K562 (cell line): ENCODE data around the gene POMT1. TPM values are rescaled to one million over a fixed set of nuclear protein-coding genes. Genes with fewer than 3 reads are reported as not detected.

Experiments
- ATAC-seq: fragments of 200-7000 bp; cut with Tn5 transposase; 3 replicates; pipeline ENCODE4 v1.9.1; 2020; ENCODE audit warnings: moderate library complexity
- BruUV-seq: library from RNA; stranded (reverse); fragments of 400-500 nt; replicated peaks from 2 replicates; lab custom pipeline; 2021; lab: Mats Ljungman, UMichigan
- CTCF ChIA-PET: fragments of 300-600 bp; formaldehyde crosslinking; extraction: SDS; loops from one replicate; lab custom pipeline; 2021; ENCODE audit warnings: low intra/inter-chr PET ratio; lab: Yijun Ruan, JAX
- POLR2A ChIA-PET: fragments of 300-600, 350-650 bp; sonication (Branson Sonifier 250); formaldehyde crosslinking; extraction: SDS; loops from one replicate; lab custom pipeline; 2021; ENCODE audit warnings: antibody characterized with exemption, inconsistent platforms; lab: Yijun Ruan, JAX
- DNase-seq, 4 experiments: peaks; one replicate each; pipeline versions ENCODE4 v3.0.0 to v3.0.0-alpha.2; 2011 to 2018; ENCODE audit warnings: low spot score in 3 of 4, mixed read lengths in 3 of 4; ENCODE audit errors: extremely low read depth in 1 of 4
- FAIRE-seq: peaks from 2 replicates; lab custom pipeline; 2011; peaks lifted over from hg19 to GRCh38; lab: Jason Lieb, UNC
- H2AFZ ChIP-seq: 2 replicates; pipeline ENCODE4 v1.6.0; 2011; ENCODE audit warnings: low read depth, low read length, control low read depth, inconsistent platforms
- H3K27ac ChIP-seq: fragments of 200-600 bp; 3 replicates; pipeline ENCODE4 v1.8.0; 2011; ENCODE audit warnings: low read depth, mild to moderate bottlenecking, control low read depth, inconsistent platforms, low read length, moderate library complexity, mixed read lengths; ENCODE audit errors: extremely low read depth
- H3K27me3 ChIP-seq, 2 experiments: fragments of 300-600 bp in 1 of 2; 2 replicates in 1 of 2; 3 replicates in 1 of 2; pipeline versions ENCODE4 v1.6.0 to v1.8.0; 2011; ENCODE audit warnings: inconsistent platforms in 2 of 2, low read length in 2 of 2, mild to moderate bottlenecking in 1 of 2, mixed read lengths in 1 of 2, moderate library complexity in 1 of 2; ENCODE audit not compliant: control insufficient read depth in 2 of 2, insufficient read depth in 2 of 2
- H3K36me3 ChIP-seq: fragments of 300-600 bp; 3 replicates; pipeline ENCODE4 v1.8.0; 2011; ENCODE audit warnings: mild to moderate bottlenecking, low read length, inconsistent platforms; ENCODE audit not compliant: control insufficient read depth, insufficient read depth
- H3K4me1 ChIP-seq, 2 experiments: fragments of 200-600 bp in 1 of 2; replicated peaks in 1 of 2; 2 replicates in 1 of 2; 3 replicates in 1 of 2; pipeline versions ENCODE4 v1.5.1 to v1.8.0; 2011; ENCODE audit warnings: inconsistent platforms in 2 of 2, low read length in 2 of 2, mild to moderate bottlenecking in 1 of 2, mixed read lengths in 1 of 2, moderate library complexity in 1 of 2; ENCODE audit not compliant: control insufficient read depth in 2 of 2, insufficient read depth in 2 of 2
- H3K4me2 ChIP-seq: 2 replicates; pipeline ENCODE4 v1.6.1; 2011; ENCODE audit warnings: low read length, control low read depth, inconsistent platforms, mixed read lengths; ENCODE audit not compliant: insufficient read depth
- H3K4me3 ChIP-seq: fragments of 200-600 bp; sonication (generic), shearing (Covaris generic); 2 replicates; pipeline ENCODE4 v1.5.1; 2016; ENCODE audit warnings: control low read depth, inconsistent platforms
- H3K79me2 ChIP-seq: fragments of 200-600 bp; 3 replicates; pipeline ENCODE4 v1.8.0; 2011; ENCODE audit warnings: low read length, inconsistent platforms; ENCODE audit not compliant: control insufficient read depth, insufficient read depth
- H3K9ac ChIP-seq, 2 experiments: 2 replicates each; pipeline versions ENCODE4 v1.6.0 to v1.6.1; 2011; ENCODE audit warnings: low read depth in 2 of 2, low read length in 2 of 2, control low read depth in 1 of 2, inconsistent platforms in 1 of 2, mild to moderate bottlenecking in 1 of 2, mixed read lengths in 1 of 2; ENCODE audit not compliant: insufficient read depth in 1 of 2
- H3K9me1 ChIP-seq: one replicate; pipeline ENCODE4 v1.6.0; 2011; ENCODE audit warnings: inconsistent platforms, mild to moderate bottlenecking, low read length, moderate library complexity; ENCODE audit not compliant: control insufficient read depth, insufficient read depth
- H3K9me3 ChIP-seq: replicated peaks from 2 replicates; pipeline ENCODE4 v1.5.1; 2011; ENCODE audit warnings: low read depth, low read length, inconsistent platforms; ENCODE audit not compliant: control insufficient read depth, insufficient read depth
- H4K20me1 ChIP-seq: replicated peaks from 2 replicates; pipeline ENCODE4 v1.6.1; 2011; ENCODE audit warnings: low read length, inconsistent platforms, mixed read lengths; ENCODE audit not compliant: control insufficient read depth, insufficient read depth
- CEBPG ChIP-seq, 3 experiments: fragments of 200-800 bp in 1 of 3; sonication (Bioruptor generic) in 1 of 3; sonication (generic) in 1 of 3; formaldehyde crosslinking in 1 of 3; IDR thresholded peaks in 2 of 3; conservative IDR thresholded peaks in 1 of 3; 2 replicates each; pipeline versions ENCODE4 v1.6.1 to v1.8.0; 2016 to 2022; ENCODE audit warnings: missing compliant biosample characterization in 2 of 3, missing genetic modification characterization in 2 of 3, mild to moderate bottlenecking in 1 of 3, missing genetic modification reagents in 1 of 3
- ZBTB7A ChIP-seq: IDR thresholded peaks from 2 replicates; pipeline ENCODE4 v1.6.1; 2011; ENCODE audit warnings: low read depth, mild to moderate bottlenecking, low read length, moderate library complexity, borderline replicate concordance; ENCODE audit not compliant: control insufficient read depth
- WGBS: fragments of 100-300 bp; shearing (Covaris generic); methylation state at CpG from one replicate; pipeline ENCODE4 v1.1.6; 2016; ENCODE audit warnings: low coverage, mixed read lengths; ENCODE audit not compliant: insufficient coverage; ENCODE audit errors: missing lambda C conversion rate; 5-methylcytosine and 5-hydroxymethylcytosine counted together
- in situ Hi-C: fragments of 300-500 bp; cut with MboI; formaldehyde crosslinking; loops from 4 replicates; pipeline ENCODE4 v1.15.0; 2018; ENCODE audit warnings: inconsistent platforms, mixed read lengths
- intact Hi-C: fragments of 100-400 bp; cut with micrococcal nuclease; formaldehyde crosslinking; loops from 2 replicates; pipeline ENCODE4 v1.14.2; 2022
- polyA plus RNA-seq, 8 experiments: library from polyadenylated mRNA; depleted of rRNA in 4 of 8; stranded (reverse) in 5 of 8; unstranded in 3 of 8; fragments of >200 nt; fragmentation: Nextera tagmentation in 2 of 8; fragmentation: Illumina TruSeq in 1 of 8; extraction: Ambion mirVana in 2 of 8; extraction: Trizol in 1 of 8; gene quantifications; 2 replicates each; pipeline versions ENCODE4 v1.2.1 to v1.2.3, GENCODE V29; 2011 to 2014; ENCODE audit warnings: inconsistent platforms in 1 of 8, missing spikeins in 1 of 8
- total RNA-seq, 7 experiments: library from RNA; depleted of rRNA in 6 of 7; stranded (reverse); fragments of >200 nt in 6 of 7; fragmentation: Illumina TruSeq in 2 of 7; extraction: Trizol in 2 of 7; gene quantifications; 2 replicates each; pipeline versions ENCODE4 v1.2.1 to v1.2.3, GENCODE V29; 2011 to 2021; ENCODE audit warnings: low replicate concordance in 1 of 7

Gene POMT1
- total and polyA plus RNA-seq, 9 of the 15 experiments (the other 6 are each of a cell fraction or from before 2014, with no cell fraction given), result 1.8 to 23.5 (median 14.6) TPM

DNA sequence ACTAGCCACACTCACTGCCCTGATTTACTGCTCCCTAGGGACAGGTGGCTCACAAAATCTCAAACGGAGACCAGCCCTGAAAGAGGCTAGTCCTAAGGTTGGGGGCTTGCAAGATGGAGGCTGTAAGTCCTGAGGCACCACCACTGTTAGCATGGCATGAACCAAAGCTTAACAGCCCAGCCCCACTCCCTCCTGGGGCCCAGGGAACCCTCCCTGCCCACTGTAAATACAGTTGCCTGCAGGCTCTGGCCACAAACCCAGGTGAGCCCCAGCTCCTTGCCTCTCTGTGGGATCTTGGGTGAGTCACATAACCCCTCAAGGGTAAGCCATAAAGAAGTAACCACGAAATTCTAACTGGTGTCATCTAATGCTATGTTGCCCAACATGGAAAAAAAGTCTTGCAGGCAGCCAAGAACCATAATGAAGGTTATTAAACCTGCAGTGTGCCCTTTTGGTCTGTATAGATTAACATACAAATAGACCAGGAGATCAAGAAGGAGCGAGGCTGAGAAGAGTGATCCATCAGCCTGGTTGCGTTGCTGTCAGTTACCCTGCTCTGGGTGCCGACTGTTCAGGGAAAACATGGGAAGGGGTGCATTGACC, 1.7 kb upstream of the POMT1 start:
- Histone ChIP-seq H3K4me3 (no peak overlapping the region), H3K4me2 (no peak overlapping the region), H3K27ac (no peak overlapping the region), H3K79me2 (peaks cover 10% of the 10 kb centered on the region), H3K9ac (no peak overlapping the region), H3K9me3 (no peaks in the 10 kb centered on the region), H3K27me3 (no peaks in the 10 kb centered on the region), H4K20me1 (0 out of 2 replicates have a peak, but pooled peaks cover 9% of the 10 kb centered on the region), H3K36me3 (peaks cover 42% of the 10 kb centered on the region; the same call in 2 of the 3 replicates), H3K9me1 (no peaks in the 10 kb centered on the region), H2AFZ (no peak overlapping the region), H3K4me1 (peaks cover 4 to 25% of the 10 kb centered on the region in 2 experiments; a peak in 4 of 5 replicates)
- DNase-seq (peak in 1 of 4 experiments; percentile 15), ATAC-seq (no peak), FAIRE-seq (no peak)
- POLR2A ChIA-PET, result interaction anchor here (0.9 to 2.4 kb wide), 5 partner anchors 10 to 27 kb away, joined by 3 to 12 read pairs (median 5); no protein-coding TSS in a partner anchor
- in situ Hi-C loops, result no loop called here
- 41% methylated on average over 5 of the region's 5 CpGs for WGBS
- CTCF ChIA-PET, result no interaction called here
- no peak for TF ChIP-seq CEBPG (CRISPR knock-in tag; IDR thresholded peaks at IDR 0.05)
- peak in 1 of 2 experiments; percentile 13; a peak in 1 of 4 replicates for TF ChIP-seq CEBPG (tag; conservative IDR thresholded peaks at IDR 0.05 in 1 of 2, IDR thresholded peaks at IDR 0.05 in 1 of 2)
- TF ChIP-seq ZBTB7A, result no peak
- intact Hi-C loops, result loop anchor here (10.0 kb wide), 1 partner anchor 244 kb away; the partner anchor contains the start of gene RAPGEF1
- no TSS peak for BruUV-seq
